DMS153 treated with DMSO at 0.1 percent for 48 hours (cell line): Measurements from ENCODE around the gene KRTAP5-9.
"Not testable (repeated sequence)": the region's sequence is repeated elsewhere in the genome, so short reads cannot be mapped to it uniquely, and the experiment has no call there.

Experiments used
- DNase-seq: peaks from one replicate; lab custom pipeline; 2025; ENCODE audit not compliant: unreplicated experiment; lab: John Stamatoyannopoulos, UW

Gene KRTAP5-9, protein sequence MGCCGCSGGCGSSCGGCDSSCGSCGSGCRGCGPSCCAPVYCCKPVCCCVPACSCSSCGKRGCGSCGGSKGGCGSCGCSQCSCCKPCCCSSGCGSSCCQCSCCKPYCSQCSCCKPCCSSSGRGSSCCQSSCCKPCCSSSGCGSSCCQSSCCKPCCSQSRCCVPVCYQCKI

DNA sequence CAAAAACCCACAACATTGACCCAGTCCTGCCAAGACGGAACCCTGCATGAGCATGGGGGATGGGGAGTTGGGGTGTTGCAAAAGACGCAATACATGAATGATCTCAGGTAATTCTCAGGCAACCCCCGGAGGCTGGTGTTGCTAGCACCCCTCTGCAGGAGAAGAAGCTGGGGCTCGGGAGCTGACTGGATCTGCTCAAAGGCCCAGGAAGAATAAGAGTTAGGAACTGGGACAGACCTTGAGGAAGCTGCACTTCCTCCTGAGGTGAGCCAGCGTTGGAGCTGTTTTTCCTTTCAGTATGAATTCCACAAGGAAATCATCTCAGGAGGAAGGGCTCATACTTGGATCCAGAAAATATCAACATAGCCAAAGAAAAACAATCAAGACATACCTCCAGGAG, at the start of gene KRTAP5-9:
TSS of gene KRTAP5-9 (plus strand) at position 301 of the 400 bp plus-strand sequence. CDS start 238 bp downstream, outside the sequence.
- no peak for DNase-seq

DNA sequence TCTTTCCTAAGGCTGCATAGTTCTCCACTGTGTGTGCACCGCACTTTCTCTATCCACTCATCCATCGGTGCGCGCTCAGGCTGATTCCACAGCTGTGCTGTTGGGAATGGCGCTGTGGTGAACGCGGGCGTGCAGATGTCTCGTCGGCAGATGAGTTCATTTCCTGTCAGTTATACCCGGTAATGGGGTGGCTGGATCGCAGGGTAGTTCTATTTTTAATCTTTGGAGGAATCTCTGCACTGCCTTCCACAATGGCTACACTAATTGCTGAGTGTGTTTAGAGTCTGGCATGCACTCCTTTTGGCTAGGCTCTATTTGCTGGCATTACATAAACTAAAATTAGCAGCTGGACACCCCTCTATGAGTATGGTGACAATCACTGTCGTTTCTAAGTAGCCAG, 49.1 kb upstream of the KRTAP5-9 start:
- DNase-seq, result no peak

DNA sequence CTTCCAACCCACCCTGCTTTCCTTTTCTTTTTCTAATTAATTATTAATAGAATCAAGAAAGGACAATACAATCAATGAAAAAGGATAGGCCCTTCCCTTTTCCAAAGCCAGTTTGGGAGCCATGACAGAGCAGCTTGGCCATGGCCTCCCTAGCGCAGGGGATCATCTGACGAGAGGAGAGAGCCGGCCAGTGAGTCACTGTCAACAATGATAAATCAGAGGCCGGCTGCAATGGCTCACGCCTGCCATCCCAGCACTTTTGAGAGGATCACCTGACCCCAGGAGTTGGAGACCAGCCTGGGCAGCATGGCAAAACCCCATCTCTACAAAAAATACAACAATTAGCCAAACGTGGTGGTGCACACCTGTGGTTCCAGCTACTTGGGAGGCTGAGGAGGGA, 48.7 kb upstream of the KRTAP5-9 start:
- DNase-seq, result no peak

DNA sequence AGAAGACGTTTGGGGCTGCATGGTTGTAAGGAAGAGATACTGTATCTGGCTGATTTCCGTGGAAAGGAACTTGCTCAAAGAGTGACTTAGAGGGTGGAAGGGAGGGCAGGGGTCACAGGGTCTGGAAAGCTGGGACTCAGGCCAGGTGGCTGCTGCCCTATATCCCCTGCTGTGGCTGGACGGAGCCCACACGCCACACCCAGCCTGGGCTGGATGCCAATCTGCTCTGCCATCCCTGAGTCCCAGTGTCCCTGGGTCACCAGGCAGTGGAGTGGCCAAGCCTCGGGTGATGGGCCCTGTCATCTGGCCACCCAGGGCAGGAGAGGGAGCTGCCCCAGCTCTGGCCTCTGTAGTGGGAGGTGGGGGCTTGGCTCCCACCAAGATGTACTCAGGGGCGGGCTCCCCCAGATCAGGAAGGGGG, 47.6 kb upstream of the KRTAP5-9 start:
- no peak for DNase-seq

DNA sequence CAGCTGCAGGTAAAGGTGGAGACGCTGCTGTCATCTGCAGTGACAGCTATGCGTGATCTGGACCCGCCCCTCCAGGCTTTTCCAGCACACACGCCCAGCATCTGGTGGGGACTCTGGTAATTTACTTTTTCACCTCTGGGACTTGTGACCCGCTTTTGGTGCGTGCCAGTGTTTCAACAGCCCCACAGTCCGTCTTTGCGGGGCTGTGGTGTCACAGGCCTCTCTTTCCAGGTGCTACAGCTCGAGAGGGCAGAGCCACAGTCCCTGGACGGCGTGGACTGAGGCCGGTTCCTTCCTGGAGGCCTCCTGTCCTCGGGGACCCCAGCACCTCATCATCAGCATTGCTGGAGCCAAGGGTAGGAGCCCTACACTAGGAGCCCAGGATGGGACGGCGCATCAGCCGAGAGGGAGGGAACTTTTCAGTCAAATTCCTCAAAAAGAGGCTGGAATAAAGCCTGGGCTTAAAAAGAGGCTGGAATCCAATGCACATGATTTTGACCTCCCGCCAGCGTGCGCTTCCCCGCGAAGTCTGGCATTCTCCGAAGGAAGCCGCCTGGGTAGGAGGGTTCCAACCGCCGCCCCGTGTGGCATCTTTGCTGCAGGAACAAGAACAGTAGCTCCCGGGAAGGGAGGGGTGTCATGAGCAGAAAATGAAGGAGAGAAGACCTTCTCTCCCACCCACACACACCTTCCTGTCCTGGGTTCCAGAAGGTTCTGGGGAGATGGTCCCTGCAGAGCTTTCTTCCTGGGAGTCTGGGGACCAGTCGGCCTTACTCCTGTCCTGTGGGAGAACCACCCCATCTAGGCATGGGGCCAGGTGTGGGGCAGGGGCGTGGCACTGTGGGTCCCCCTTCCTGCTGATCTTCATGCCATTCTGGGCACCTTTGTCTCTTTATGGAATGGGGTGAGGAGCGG, 46.9 kb upstream of the KRTAP5-9 start:
- no peak for DNase-seq

DNA sequence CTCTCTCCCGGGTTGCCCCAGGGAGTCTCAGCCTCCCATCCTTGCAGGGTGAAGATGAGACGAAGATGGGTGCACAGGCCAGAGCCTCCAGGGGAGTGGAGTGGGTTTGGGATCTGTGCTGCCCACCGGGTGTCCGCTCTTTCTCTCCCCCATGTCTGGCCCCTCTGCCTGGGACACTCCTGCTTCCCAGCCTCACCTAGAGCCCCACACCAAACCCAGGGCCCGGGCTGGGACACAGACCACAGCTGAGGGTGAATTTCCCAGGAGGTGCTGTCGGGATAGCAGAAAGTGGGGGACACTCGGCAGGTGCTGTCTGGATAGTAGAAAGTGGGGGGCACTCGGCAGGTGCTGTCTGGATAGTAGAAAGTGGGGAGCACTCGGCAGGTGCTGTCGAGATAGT, 46.2 kb upstream of the KRTAP5-9 start:
- no peak for DNase-seq

DNA sequence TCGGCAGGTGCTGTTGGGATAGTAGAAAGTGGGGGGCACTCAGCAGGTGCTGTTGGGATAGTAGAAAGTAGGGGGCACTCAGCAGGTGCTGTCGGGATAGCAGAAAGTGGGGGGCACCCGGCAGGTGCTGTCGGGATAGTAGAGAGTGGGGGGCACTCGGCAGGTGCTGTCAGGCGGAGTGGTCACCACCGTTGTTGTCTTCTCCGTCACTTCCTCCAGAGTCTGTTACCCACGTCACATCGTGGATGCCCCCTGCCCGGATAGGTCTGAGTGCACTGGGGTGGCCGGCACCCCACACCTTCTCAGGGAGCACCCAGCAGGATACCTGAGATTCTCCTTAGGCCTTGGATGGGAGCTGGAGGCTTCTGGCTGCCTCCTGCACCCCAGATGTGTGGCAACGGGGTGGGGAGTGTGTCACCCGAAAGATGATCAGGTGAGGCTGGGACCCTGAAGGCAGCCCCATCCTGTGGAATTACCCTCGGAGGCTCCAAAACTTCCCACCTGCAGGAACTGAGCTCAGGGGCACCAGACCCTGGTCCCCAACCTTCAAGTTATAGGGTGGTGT, 45.3 kb upstream of the KRTAP5-9 start:
- DNase-seq, result no peak

DNA sequence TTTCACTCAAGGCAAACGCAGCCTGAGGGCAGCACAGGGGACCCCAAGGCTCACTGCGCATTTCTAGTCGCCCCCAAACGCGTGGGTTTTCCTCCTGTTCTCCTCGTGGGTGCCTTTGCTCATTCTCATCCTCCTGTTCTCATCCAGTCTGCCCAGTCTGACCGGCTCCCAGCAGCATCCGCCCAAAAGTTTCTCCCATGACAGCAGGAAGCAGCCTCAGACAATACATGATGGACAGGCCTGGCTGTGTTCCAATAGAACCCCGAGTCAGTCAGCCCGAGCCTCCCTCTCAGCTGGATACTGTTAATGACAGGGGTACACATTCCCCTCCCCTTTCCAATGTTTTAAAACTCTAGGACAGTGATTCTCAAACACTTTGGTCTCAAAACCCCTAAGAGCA, 43.7 kb upstream of the KRTAP5-9 start:
- DNase-seq, result peak; percentile 23

DNA sequence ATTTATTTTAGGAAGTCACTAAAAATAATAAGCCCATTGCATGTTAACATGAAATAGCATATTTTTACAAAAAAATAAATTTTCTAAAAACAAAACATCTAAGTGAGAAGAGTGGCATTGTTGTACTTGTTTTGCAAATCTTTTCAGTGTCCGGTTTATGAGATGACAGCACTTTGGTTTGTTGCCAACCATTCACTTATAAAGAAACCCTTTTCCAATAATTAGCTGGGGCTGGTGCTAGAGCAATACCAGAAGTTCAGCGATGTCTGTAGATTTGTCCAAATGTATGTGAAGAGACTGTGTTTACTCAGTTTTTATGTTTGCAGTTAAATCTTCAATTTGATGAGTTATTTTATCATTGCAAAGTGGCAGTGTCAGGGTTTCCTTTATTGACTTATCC, 43.2 kb upstream of the KRTAP5-9 start:
- DNase-seq, result peak; percentile 2

DNA sequence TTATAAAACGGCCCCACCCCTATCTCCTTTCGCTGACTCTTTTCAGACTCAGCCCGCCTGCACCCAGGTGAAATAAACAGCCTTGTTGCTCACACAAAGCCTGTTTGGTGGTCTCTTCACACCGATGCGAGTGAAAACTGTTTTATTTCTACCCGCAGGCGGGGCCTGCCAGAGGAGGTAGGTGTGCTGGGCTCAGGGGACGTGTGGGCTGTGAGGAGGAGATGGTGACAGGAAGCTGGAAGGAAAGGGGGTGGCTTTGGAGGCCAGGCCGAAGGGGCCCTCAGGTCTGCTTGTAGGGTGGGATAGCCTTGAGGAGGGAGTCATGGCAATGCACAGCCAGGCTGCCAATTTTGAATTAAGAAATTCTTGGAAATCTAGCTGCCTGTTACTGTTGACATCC, 42.4 kb upstream of the KRTAP5-9 start:
- DNase-seq, result no peak

DNA sequence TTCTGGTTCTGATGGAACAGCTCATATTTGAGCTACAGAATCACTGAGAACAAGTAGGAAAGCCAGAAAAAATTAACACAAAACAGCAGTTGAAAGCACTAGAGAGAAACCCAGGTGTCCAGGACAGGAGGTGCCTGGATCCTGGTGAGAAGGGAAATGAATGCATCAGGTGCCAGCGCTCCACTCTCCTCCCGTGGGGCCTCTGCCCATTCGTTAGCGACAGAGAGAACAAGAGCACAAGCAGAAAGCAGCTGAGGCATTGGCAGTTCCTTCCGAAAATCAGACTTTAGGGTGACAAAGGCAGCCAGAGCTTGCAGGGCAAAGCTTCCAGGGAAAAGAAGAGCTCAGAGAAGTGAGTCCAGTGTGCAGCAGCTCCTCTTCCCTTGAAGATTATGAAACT, 41.1 kb upstream of the KRTAP5-9 start:
- no peak for DNase-seq

DNA sequence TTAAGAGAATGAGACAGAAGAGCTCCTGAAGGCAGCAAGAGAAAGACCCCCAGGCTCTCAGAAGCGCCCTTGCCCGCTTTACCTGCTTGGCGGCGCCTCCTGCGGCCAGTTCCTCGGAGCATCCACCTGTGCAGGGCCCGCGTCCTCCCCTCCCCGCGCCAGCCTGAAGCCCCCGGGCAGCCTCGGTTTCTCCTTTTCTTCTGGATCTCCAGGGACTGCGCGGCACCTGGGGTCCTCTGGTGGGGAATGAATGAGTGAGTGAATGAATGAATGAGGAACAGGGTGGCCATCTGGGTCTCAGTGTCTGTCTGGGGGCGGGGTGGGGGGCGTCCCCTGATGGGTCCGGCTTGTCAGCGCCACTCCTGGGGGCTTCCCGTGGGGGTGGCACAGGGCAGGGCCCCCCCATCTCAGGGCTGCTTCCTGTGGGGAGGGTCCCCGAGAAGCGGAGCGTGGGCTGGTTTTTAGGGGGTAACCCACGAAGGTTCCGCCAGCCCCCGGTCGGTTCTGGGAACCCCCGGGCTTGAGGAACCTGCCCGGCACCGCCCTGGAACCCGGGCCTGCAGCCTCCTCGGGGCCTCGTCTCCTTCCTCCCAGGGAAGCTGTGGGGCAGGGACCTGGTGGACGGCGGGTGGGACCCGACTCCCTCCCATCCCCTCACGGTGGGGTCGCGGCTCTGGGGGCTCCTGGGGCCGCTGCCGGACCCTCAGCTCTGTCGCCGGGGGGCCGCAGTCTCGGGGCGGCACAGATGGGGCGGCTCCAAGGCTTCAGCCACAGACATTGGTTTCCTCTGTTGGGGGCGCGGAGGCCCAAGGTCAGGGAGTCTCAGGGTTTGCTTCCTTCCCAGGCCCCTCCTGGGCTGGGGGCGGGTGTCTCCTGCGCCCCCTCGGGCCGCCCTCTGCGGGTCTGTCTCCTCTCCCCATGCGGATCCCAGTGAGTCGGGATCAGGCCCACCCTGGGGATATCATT, 29.4 kb upstream of the KRTAP5-9 start:
- DNase-seq, result no peak

DNA sequence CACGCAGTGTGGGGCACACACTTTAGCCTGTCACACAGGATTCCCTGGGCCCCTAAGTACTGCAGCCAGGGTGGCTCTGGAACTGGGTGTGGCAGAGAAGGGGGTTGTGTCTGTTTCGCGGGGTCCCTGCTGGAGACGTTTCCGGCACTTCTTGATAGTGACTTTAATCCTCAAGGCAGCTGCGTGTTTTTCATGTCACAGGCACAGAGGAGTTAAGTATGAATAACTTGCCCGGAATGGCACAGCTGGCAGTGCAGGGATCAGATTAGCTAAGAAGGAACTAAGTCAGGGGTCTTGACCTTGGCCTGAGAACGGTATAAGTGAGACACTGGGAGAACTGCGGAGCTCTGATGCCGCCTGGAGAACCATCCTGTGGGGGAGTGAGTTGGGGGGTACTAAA, 28.7 kb upstream of the KRTAP5-9 start:
- no peak for DNase-seq

DNA sequence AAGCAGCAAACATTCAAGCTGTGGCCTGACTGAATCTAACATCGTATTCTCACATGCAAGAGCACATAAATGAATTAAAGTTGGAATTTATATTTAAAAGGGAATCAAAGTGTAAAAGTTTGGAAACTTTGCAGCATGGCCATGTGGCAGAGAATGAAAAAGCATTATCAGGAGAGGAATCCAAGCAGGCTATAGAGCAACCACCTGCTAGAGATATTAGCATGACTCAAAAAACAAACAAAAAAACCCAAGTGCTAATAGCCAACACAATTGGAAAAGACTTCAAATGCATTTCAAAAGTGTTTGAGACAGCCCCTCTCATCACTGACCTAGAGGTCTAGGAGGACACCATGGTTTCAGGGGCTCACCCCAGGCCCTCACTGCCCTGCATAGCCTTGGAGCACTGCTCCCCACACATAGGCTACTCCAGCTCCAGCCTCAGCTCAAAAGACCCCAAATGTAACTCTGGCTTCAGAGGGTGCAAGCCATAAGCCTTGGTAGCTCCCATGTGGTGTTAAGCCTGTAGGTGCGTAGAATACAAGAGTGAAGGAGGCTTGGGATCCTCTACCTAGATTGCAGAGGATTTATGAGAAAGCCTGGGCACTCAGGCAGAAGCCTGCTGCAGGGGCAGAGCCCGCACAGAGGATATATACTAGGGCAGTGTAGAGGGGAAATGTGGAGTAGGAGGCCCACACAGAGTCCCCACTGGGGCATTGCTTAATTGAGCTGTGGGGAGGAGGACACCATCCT, 22.9 kb upstream of the KRTAP5-9 start:
- no peak for DNase-seq

DNA sequence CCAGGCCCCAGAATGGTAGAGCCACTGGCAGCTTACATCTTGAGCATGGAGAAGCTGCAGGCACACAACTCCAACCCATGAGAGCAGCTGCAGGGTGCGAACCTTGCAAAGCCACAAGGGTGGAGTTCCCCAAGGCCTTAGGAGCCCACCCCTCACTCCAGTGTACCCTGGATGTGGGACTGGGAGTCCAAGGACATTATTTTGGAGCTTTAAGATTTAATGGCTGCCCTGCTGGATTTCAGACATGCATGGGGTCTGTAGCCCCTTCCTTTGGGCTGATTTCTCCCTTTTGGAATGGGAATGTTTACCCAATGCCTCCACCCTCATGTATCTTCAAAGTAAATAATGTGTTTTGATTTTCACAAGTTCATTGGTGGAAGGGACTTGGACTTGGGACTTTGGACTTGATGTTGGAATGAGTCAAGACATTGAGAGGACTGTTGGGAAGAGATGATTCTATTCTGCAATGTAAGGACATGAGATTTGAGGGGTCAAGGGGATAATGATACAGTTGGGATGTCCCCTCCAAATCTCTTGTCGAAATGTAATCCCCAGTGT, 22.2 kb upstream of the KRTAP5-9 start:
- no peak for DNase-seq

DNA sequence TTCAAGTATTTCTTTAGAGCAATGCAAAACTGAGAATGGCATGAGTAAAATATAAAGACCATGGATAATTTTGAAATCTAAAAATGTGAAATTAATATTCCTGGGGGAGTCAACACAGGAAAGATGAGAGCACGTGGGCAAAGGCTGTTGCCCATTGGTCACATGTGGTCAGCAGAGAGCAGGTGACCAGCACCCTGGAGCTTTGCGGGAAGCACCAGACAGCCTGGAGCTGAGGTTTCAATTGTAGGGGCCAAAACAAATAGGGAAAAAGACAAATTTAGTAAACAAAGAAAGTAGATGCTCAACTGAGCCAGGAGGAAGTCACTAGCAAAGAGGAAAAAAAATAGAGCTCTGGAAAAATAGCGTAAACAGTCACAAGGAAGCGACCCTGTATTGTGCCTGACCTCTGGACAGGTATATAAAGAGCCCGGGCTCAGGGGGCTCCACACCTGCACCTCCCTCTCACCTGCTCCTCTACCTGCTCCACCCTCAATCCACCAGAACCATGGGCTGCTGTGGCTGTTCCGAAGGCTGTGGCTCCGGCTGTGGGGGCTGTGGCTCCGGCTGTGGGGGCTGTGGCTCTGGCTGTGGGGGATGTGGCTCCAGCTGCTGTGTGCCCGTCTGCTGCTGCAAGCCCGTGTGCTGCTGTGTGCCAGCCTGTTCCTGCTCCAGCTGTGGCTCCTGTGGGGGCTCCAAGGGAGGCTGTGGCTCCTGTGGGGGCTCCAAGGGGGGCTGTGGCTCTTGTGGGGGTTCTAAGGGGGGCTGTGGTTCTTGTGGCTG, 21.2 kb upstream of the KRTAP5-9 start, which contains the start of gene KRTAP5-7:
TSS of gene KRTAP5-7 (plus strand) at position 472 of the 780 bp plus-strand sequence. CDS start at position 506, 34 bp downstream.
- DNase-seq, result not testable (repeated sequence)

DNA sequence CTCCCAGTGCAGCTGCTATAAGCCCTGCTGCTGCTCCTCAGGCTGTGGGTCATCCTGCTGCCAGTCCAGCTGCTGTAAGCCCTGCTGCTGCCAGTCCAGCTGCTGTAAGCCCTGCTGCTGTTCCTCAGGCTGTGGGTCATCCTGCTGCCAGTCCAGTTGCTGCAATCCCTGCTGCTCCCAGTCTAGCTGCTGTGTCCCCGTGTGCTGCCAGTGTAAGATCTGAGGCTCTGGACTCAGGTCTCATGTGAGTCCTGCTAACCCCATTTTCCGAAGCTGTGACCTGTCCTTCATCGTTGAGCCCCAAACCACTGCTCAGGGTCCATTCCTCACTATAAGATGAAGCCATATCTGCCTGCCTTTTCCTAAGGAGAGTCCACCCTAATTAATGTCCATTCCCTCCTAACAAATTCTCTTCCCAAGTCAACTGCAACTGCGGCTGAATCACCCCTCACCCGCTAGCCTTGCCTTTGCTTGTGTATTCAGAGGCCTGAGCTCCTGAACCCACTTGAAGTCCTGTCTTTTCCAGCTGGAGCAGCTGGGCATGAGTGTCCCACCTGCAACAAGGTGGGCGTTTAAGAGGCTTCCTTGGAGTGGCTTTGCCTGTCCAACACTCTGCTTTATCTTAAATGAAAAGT, 20.5 kb upstream of the KRTAP5-9 start:
- DNase-seq, result no peak

DNA sequence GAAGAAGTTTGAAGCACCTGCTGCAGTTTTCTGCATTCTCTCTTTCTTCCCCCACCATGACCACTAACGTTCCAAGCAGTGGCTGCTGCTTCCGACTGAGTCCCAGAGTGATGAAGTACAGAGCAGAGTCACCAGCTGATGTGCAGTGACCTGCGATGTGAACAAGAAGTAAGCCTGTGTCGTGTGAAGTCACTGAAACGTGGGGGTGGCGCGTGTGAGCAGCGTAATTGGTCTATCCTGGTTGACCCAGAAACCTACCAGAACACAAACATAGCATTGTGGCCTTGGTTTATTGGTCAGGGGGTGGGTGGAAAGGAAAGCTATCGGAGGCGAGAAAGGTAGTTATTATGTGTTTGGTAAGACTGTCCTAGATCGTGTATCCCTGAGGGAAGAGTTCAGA, 17.6 kb upstream of the KRTAP5-9 start:
- DNase-seq, result no peak
